HEK293 (cell line): ENCODE data around the gene MAGI1.

Experiments used
- REPIN1 ChIP-seq: fragments of 450-650 bp; formaldehyde crosslinking; IDR thresholded peaks from 2 replicates; pipeline ENCODE4 v1.5.1; 2017; ENCODE audit warnings: missing biosample characterization, missing genetic modification characterization, low read depth
- TRIM28 ChIP-seq: IDR thresholded peaks from 2 replicates; pipeline ENCODE4 v1.6.1; 2011; ENCODE audit warnings: low read length, control low read depth, borderline replicate concordance
- ZFP3 ChIP-seq: fragments of 450-650 bp; formaldehyde crosslinking; IDR thresholded peaks from 2 replicates; pipeline ENCODE4 v1.5.1; 2016; ENCODE audit warnings: low read depth, missing biosample characterization, missing genetic modification characterization
- ZNF2 ChIP-seq: fragments of 450-650 bp; formaldehyde crosslinking; IDR thresholded peaks from 2 replicates; pipeline ENCODE4 v1.5.1; 2016; ENCODE audit warnings: missing biosample characterization, missing genetic modification characterization
- ZNF433 ChIP-seq: fragments of 450-650 bp; formaldehyde crosslinking; IDR thresholded peaks from 2 replicates; pipeline ENCODE4 v1.5.1; 2016; ENCODE audit warnings: missing biosample characterization, missing genetic modification characterization, low read depth
- ZNF548 ChIP-seq: fragments of 450-650 bp; formaldehyde crosslinking; IDR thresholded peaks from 2 replicates; pipeline ENCODE4 v1.5.1; 2016; ENCODE audit warnings: missing biosample characterization, missing genetic modification characterization
- TF ChIP-seq, protein P1 (sequence below): fragments of 450-650 bp; formaldehyde crosslinking; IDR thresholded peaks from 2 replicates; pipeline ENCODE4 v1.5.1; 2016; ENCODE audit warnings: missing biosample characterization, missing genetic modification characterization
- TF ChIP-seq, protein P2 (sequence below): fragments of 450-650 bp; formaldehyde crosslinking; IDR thresholded peaks from 2 replicates; pipeline ENCODE4 v1.5.1; 2016; ENCODE audit warnings: missing biosample characterization, missing genetic modification characterization
- TF ChIP-seq, protein P3 (sequence below): IDR thresholded peaks from 2 replicates; pipeline ENCODE4 v1.6.1; 2011; ENCODE audit warnings: mild to moderate bottlenecking, low read depth, low read length, borderline replicate concordance
- TF ChIP-seq, protein P4 (sequence below): sonication (generic); formaldehyde crosslinking; IDR thresholded peaks from 2 replicates; pipeline ENCODE4 v1.8.1; 2022; ENCODE audit warnings: mild to moderate bottlenecking, moderate library complexity, missing genetic modification reagents

DNA sequence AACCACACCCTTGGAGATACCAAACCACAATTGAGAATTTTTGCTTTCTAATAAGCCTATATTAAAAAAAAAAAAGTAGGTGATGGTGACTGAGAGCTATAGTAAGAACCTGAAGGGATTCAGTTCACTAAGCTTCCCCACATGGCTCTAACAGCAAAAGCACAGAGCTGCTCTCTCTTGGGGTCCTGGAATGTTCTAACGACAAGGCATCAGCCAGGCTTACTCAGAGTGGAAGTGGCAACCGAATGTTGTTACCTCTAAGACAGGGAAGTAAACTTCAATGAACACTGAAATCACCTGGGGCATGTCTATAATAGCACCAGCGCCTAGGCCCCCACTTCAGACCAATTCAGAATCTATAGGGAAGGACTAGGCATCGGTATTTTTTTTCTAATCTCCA lies 397.7 kb downstream of the MAGI1 start:
- TF ChIP-seq ZFP3 = no peak
- TF ChIP-seq, protein P1, sequence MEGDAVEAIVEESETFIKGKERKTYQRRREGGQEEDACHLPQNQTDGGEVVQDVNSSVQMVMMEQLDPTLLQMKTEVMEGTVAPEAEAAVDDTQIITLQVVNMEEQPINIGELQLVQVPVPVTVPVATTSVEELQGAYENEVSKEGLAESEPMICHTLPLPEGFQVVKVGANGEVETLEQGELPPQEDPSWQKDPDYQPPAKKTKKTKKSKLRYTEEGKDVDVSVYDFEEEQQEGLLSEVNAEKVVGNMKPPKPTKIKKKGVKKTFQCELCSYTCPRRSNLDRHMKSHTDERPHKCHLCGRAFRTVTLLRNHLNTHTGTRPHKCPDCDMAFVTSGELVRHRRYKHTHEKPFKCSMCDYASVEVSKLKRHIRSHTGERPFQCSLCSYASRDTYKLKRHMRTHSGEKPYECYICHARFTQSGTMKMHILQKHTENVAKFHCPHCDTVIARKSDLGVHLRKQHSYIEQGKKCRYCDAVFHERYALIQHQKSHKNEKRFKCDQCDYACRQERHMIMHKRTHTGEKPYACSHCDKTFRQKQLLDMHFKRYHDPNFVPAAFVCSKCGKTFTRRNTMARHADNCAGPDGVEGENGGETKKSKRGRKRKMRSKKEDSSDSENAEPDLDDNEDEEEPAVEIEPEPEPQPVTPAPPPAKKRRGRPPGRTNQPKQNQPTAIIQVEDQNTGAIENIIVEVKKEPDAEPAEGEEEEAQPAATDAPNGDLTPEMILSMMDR (tag by site-specific recombination) = no peak
- no peak for TF ChIP-seq TRIM28
- no peak for TF ChIP-seq ZNF548 (tag by site-specific recombination)
- TF ChIP-seq ZNF2 (tag by site-specific recombination) = no peak
- TF ChIP-seq, protein P2, sequence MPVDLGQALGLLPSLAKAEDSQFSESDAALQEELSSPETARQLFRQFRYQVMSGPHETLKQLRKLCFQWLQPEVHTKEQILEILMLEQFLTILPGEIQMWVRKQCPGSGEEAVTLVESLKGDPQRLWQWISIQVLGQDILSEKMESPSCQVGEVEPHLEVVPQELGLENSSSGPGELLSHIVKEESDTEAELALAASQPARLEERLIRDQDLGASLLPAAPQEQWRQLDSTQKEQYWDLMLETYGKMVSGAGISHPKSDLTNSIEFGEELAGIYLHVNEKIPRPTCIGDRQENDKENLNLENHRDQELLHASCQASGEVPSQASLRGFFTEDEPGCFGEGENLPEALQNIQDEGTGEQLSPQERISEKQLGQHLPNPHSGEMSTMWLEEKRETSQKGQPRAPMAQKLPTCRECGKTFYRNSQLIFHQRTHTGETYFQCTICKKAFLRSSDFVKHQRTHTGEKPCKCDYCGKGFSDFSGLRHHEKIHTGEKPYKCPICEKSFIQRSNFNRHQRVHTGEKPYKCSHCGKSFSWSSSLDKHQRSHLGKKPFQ (tag by site-specific recombination) = no peak
- TF ChIP-seq, protein P3, sequence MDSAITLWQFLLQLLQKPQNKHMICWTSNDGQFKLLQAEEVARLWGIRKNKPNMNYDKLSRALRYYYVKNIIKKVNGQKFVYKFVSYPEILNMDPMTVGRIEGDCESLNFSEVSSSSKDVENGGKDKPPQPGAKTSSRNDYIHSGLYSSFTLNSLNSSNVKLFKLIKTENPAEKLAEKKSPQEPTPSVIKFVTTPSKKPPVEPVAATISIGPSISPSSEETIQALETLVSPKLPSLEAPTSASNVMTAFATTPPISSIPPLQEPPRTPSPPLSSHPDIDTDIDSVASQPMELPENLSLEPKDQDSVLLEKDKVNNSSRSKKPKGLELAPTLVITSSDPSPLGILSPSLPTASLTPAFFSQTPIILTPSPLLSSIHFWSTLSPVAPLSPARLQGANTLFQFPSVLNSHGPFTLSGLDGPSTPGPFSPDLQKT = no peak
- no peak for TF ChIP-seq ZNF433 (tag by site-specific recombination)
- no peak for TF ChIP-seq REPIN1 (tag by site-specific recombination)
- TF ChIP-seq, protein P4, sequence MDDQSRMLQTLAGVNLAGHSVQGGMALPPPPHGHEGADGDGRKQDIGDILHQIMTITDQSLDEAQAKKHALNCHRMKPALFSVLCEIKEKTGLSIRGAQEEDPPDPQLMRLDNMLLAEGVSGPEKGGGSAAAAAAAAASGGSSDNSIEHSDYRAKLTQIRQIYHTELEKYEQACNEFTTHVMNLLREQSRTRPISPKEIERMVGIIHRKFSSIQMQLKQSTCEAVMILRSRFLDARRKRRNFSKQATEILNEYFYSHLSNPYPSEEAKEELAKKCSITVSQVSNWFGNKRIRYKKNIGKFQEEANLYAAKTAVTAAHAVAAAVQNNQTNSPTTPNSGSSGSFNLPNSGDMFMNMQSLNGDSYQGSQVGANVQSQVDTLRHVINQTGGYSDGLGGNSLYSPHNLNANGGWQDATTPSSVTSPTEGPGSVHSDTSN (CRISPR knock-in tag) = no peak
